H1 (cell line): Measurements from ENCODE around the gene IL21R. TPM values are rescaled to one million over a fixed set of nuclear protein-coding genes. Genes with fewer than 3 reads are reported as not detected.
"Not testable (repeated sequence)": the region's sequence is repeated elsewhere in the genome, so short reads cannot be mapped to it uniquely, and the experiment has no call there.

Source experiments
- CTCF ChIA-PET: fragments of 300-600 bp; sonication (Branson Sonifier 250); formaldehyde crosslinking; loops from one replicate; lab custom pipeline; 2021; ENCODE audit not compliant: partially characterized antibody; lab: Charles Lee
- POLR2A ChIA-PET: fragments of 300-600 bp; sonication (Branson Sonifier 250); formaldehyde crosslinking; loops from one replicate; lab custom pipeline; 2021; ENCODE audit warnings: inconsistent platforms; ENCODE audit not compliant: partially characterized antibody; lab: Charles Lee
- DNase-seq, 2 experiments: peaks; one replicate each; pipeline versions ENCODE4 v3.0.0 to v3.0.0-alpha.2; 2010 to 2022; ENCODE audit warnings: low spot score in 2 of 2, low read depth in 1 of 2, mixed read lengths in 1 of 2
- FAIRE-seq: peaks from 2 replicates; lab custom pipeline; 2011; peaks lifted over from hg19 to GRCh38; lab: Jason Lieb, UNC
- H2AFZ ChIP-seq: 2 replicates; pipeline ENCODE4 v1.8.1; 2012; ENCODE audit warnings: low read length, inconsistent platforms
- H2AK5ac ChIP-seq: 2 replicates; pipeline ENCODE4 v1.6.1; 2013; ENCODE audit warnings: low read depth, low read length
- H2BK120ac ChIP-seq: replicated peaks from 2 replicates; pipeline ENCODE3; 2013; ENCODE audit warnings: low read depth, low read length, inconsistent platforms
- H2BK12ac ChIP-seq: 2 replicates; pipeline ENCODE4 v1.6.1; 2013; ENCODE audit warnings: low read depth, low read length
- H2BK15ac ChIP-seq: 2 replicates; pipeline ENCODE4 v1.6.1; 2013; ENCODE audit warnings: low read length
- H2BK20ac ChIP-seq: 2 replicates; pipeline ENCODE4 v1.6.1; 2013; ENCODE audit warnings: low read length
- H2BK5ac ChIP-seq: 2 replicates; pipeline ENCODE4 v1.6.1; 2013; ENCODE audit warnings: low read depth, low read length
- H3K14ac ChIP-seq: 2 replicates; pipeline ENCODE4 v1.6.1; 2013; ENCODE audit warnings: inconsistent platforms; ENCODE audit not compliant: insufficient read length
- H3K18ac ChIP-seq: 2 replicates; pipeline ENCODE4 v1.6.1; 2013; ENCODE audit warnings: low read length; ENCODE audit errors: extremely low read depth
- H3K23ac ChIP-seq: 2 replicates; pipeline ENCODE4 v1.6.1; 2013; ENCODE audit warnings: inconsistent platforms; ENCODE audit not compliant: insufficient read length
- H3K23me2 ChIP-seq: 2 replicates; pipeline ENCODE4 v1.6.1; 2013; ENCODE audit warnings: low read depth, low read length
- H3K27ac ChIP-seq: 2 replicates; pipeline ENCODE4 v1.6.1; 2011; ENCODE audit warnings: low read depth, low read length, inconsistent platforms
- H3K27me3 ChIP-seq, 4 experiments: replicated peaks in 1 of 4; 1 replicate in 1 of 4; 2 replicates in 3 of 4; pipeline versions ENCODE4 v1.6.1 to v1.8.1; 2011 to 2013; ENCODE audit warnings: low read length in 3 of 4, mild to moderate bottlenecking in 3 of 4, inconsistent platforms in 2 of 4, mixed read lengths in 2 of 4, moderate library complexity in 1 of 4; ENCODE audit not compliant: control insufficient read depth in 3 of 4, insufficient read depth in 3 of 4; ENCODE audit errors: extremely low read depth in 1 of 4
- H3K36me3 ChIP-seq, 4 experiments: 2 replicates each; pipeline versions ENCODE4 v1.6.1 to v1.8.1; 2011 to 2013; ENCODE audit warnings: mild to moderate bottlenecking in 4 of 4, low read length in 3 of 4, moderate library complexity in 2 of 4, control low read depth in 1 of 4, inconsistent platforms in 1 of 4; ENCODE audit not compliant: insufficient read depth in 4 of 4, control insufficient read depth in 2 of 4
- H3K4ac ChIP-seq: replicated peaks from 2 replicates; pipeline ENCODE3; 2013; ENCODE audit warnings: low read length, low read depth, mixed read lengths, inconsistent platforms; ENCODE audit not compliant: insufficient read length
- H3K4me1 ChIP-seq, 4 experiments: replicated peaks in 1 of 4; 1 replicate in 1 of 4; 2 replicates in 3 of 4; pipeline versions ENCODE4 v1.6.1 to v1.8.1; 2011 to 2013; ENCODE audit warnings: low read length in 3 of 4, inconsistent platforms in 2 of 4, mixed read lengths in 1 of 4; ENCODE audit not compliant: insufficient read depth in 4 of 4, control insufficient read depth in 3 of 4
- H3K4me2 ChIP-seq, 2 experiments: 2 replicates each; pipeline versions ENCODE4 v1.6.1 to v1.8.1; 2011 to 2013; ENCODE audit warnings: low read depth in 2 of 2, low read length in 2 of 2, control low read depth in 1 of 2, inconsistent platforms in 1 of 2, mild to moderate bottlenecking in 1 of 2; ENCODE audit not compliant: insufficient read depth in 1 of 2
- H3K4me3 ChIP-seq, 4 experiments: fragments of 200-600, 300-600 bp in 1 of 4; sonication (generic), shearing (Covaris generic), sonication (Bioruptor Twin) in 1 of 4; 2 replicates each; pipeline versions ENCODE4 v1.5.1 to v1.8.1; 2011 to 2016; ENCODE audit warnings: low read length in 4 of 4, low read depth in 3 of 4, control low read depth in 2 of 4, inconsistent platforms in 2 of 4, mild to moderate bottlenecking in 2 of 4, mixed read lengths in 1 of 4, moderate library complexity in 1 of 4; ENCODE audit not compliant: insufficient read depth in 2 of 4; ENCODE audit errors: extremely low read depth in 1 of 4
- H3K56ac ChIP-seq: replicated peaks from 2 replicates; pipeline ENCODE3; 2013; ENCODE audit warnings: low read depth, mild to moderate bottlenecking, mixed read lengths, low read length, inconsistent platforms; ENCODE audit not compliant: insufficient read length
- H3K79me1 ChIP-seq: 2 replicates; pipeline ENCODE4 v1.6.1; 2013; ENCODE audit warnings: low read depth, low read length, control low read depth
- H3K79me2 ChIP-seq, 2 experiments: 2 replicates each; pipeline versions ENCODE4 v1.6.1 to v1.8.1; 2012 to 2013; ENCODE audit warnings: low read length in 2 of 2, mild to moderate bottlenecking in 2 of 2, inconsistent platforms in 1 of 2; ENCODE audit not compliant: insufficient read depth in 2 of 2, control insufficient read depth in 1 of 2
- H3K9ac ChIP-seq, 4 experiments: replicated peaks in 1 of 4; 1 replicate in 1 of 4; 2 replicates in 3 of 4; pipeline versions ENCODE4 v1.6.1 to v1.8.1; 2011 to 2013; ENCODE audit warnings: low read depth in 3 of 4, low read length in 3 of 4, control low read depth in 2 of 4, mild to moderate bottlenecking in 2 of 4, moderate library complexity in 2 of 4, inconsistent platforms in 1 of 4; ENCODE audit errors: extremely low read depth in 1 of 4
- H3K9me3 ChIP-seq, 2 experiments: 2 replicates each; pipeline versions ENCODE4 v1.6.1 to v1.8.1; 2012 to 2013; ENCODE audit warnings: mild to moderate bottlenecking in 2 of 2, moderate library complexity in 2 of 2, control low read depth in 1 of 2, inconsistent platforms in 1 of 2, low read depth in 1 of 2, low read length in 1 of 2, mixed read lengths in 1 of 2; ENCODE audit not compliant: insufficient read depth in 2 of 2
- H4K20me1 ChIP-seq, 2 experiments: replicated peaks in 1 of 2; 2 replicates each; pipeline versions ENCODE3 to v1.8.1; 2011 to 2013; ENCODE audit warnings: inconsistent platforms in 2 of 2, low read length in 2 of 2, mild to moderate bottlenecking in 1 of 2; ENCODE audit not compliant: insufficient read depth in 2 of 2, control insufficient read depth in 1 of 2
- H4K5ac ChIP-seq: 2 replicates; pipeline ENCODE4 v1.6.1; 2013; ENCODE audit warnings: low read length, low read depth, mixed read lengths, inconsistent platforms; ENCODE audit not compliant: insufficient read length
- H4K8ac ChIP-seq: 2 replicates; pipeline ENCODE4 v1.8.0; 2013; ENCODE audit warnings: mild to moderate bottlenecking, moderate library complexity, low read length, inconsistent platforms; ENCODE audit not compliant: insufficient read depth; ENCODE audit errors: extremely low read depth
- H4K91ac ChIP-seq: replicated peaks from 2 replicates; pipeline ENCODE3; 2013; ENCODE audit warnings: low read length, mixed read lengths, inconsistent platforms; ENCODE audit not compliant: insufficient read length
- WGBS, 2 experiments: shearing (Covaris generic) in 1 of 2; methylation state at CpG; one replicate each; pipeline versions ENCODE4 v1.1.6 to v1.1.7; 2013 to 2015; ENCODE audit warnings: low lambda C conversion rate in 2 of 2, mixed read lengths in 2 of 2, inconsistent platforms in 1 of 2, low coverage in 1 of 2, missing lambda C conversion rate in 1 of 2; ENCODE audit not compliant: insufficient replicate concordance in 2 of 2, insufficient coverage in 1 of 2, insufficient read length in 1 of 2; ENCODE audit errors: extremely low coverage in 1 of 2, missing lambda C conversion rate in 1 of 2; 5-methylcytosine and 5-hydroxymethylcytosine counted together
- polyA plus RNA-seq, 7 experiments: library from polyadenylated mRNA; depleted of rRNA in 3 of 7; stranded (reverse) in 5 of 7; unstranded in 2 of 7; fragments of >200 nt in 5 of 7; fragments of 200-250 nt in 2 of 7; gene quantifications; 1 replicate in 5 of 7; 2 replicates in 1 of 7; 4 replicates in 1 of 7; pipeline versions ENCODE4 v1.2.1 to v1.2.3, GENCODE V29; 2011 to 2013; ENCODE audit warnings: missing spikeins in 2 of 7, mixed read lengths in 2 of 7
- total RNA-seq: library from RNA; stranded (reverse); fragmentation: NEBNext Ultra II Directional; extraction: Animal tissue kit (Norgen Biotek cat#: 25700); gene quantifications from 2 replicates; pipeline ENCODE4 v1.2.1, GENCODE V29; 2021

IL21R gene
- total and polyA plus RNA-seq, 2 of the 8 experiments (the other 6 are each of a cell fraction or from before 2014, with no cell fraction given): 0.34 to 0.70 TPM

- H4K8ac ChIP-seq, H2BK120ac ChIP-seq, H2BK15ac ChIP-seq, POLR2A ChIA-PET, H2BK5ac ChIP-seq, H3K9ac ChIP-seq, H3K4me3 ChIP-seq, H3K23me2 ChIP-seq, H3K9me3 ChIP-seq, H2AFZ ChIP-seq, H2BK12ac ChIP-seq, H4K5ac ChIP-seq, H2BK20ac ChIP-seq, H2AK5ac ChIP-seq, H3K4me2 ChIP-seq, H3K27me3 ChIP-seq, H4K91ac ChIP-seq, H3K23ac ChIP-seq, FAIRE-seq, H4K20me1 ChIP-seq, H3K27ac ChIP-seq, H3K36me3 ChIP-seq, H3K18ac ChIP-seq, DNase-seq, H3K79me2 ChIP-seq, H3K79me1 ChIP-seq, H3K4me1 ChIP-seq, H3K4ac ChIP-seq, H3K14ac ChIP-seq, H3K56ac ChIP-seq: not testable (repeated sequence)
- CTCF ChIA-PET: interaction anchor here (0.9 kb wide), 1 partner anchor 48 kb away, joined by 3 read pairs; no protein-coding TSS in a partner anchor
- WGBS, 2 experiments: 94% methylated on average over 5 of the region's 5 CpGs; no CpG with 5 or more reads in 1 of the 2 experiments
Observed at GRCh38 chr16:27435146-27435545, 33.2 kb downstream of the IL21R start.
